WTC11 (cell line): Measurements from ENCODE around the gene HOXB8. TPM values are rescaled to one million over a fixed set of nuclear protein-coding genes. Genes with fewer than 3 reads are reported as not detected.
A peak's percentile ranks its signal among the peaks of the same experiment; 100 is the strongest.

ENCODE experiments used
- ATAC-seq: fragments of 200-7000 bp; cut with Tn5 transposase; 2 replicates; pipeline ENCODE4 v1.10.0; 2021; ENCODE audit warnings: mild to moderate bottlenecking, moderate library complexity
- CTCF ChIA-PET: fragments of 300-600 bp; sonication (Branson Sonifier 250); formaldehyde crosslinking; loops from one replicate; lab custom pipeline; 2021; ENCODE audit warnings: antibody characterized with exemption; lab: Charles Lee
- POLR2A ChIA-PET: fragments of 350-600 bp; sonication (Branson Sonifier 250); formaldehyde crosslinking; loops from one replicate; lab custom pipeline; 2021; ENCODE audit warnings: antibody characterized with exemption; lab: Charles Lee
- DNase-seq: peaks from one replicate; pipeline ENCODE4 v3.0.0; 2021; ENCODE audit warnings: low spot score
- H3K27ac Mint-ChIP-seq: 2 replicates; pipeline ENCODE4 v1.8.0; 2021; ENCODE audit warnings: mixed read lengths
- H3K27me3 Mint-ChIP-seq: 2 replicates; pipeline ENCODE4 v1.8.0; 2021; ENCODE audit warnings: low read depth, mild to moderate bottlenecking, moderate library complexity, mixed read lengths
- H3K36me3 Mint-ChIP-seq: 2 replicates; pipeline ENCODE4 v1.8.0; 2021; ENCODE audit warnings: mixed read lengths
- H3K4me1 Mint-ChIP-seq: 2 replicates; pipeline ENCODE4 v1.8.0; 2022; ENCODE audit warnings: mixed read lengths
- H3K4me3 Mint-ChIP-seq: 2 replicates; pipeline ENCODE4 v1.8.0; 2021; ENCODE audit warnings: mild to moderate bottlenecking, moderate library complexity, mixed read lengths
- H3K9me3 Mint-ChIP-seq: 2 replicates; pipeline ENCODE4 v1.8.0; 2021; ENCODE audit warnings: mixed read lengths
- CREM ChIP-seq: sonication (generic); formaldehyde crosslinking; IDR thresholded peaks from 2 replicates; pipeline ENCODE4 v1.8.1; 2022; ENCODE audit warnings: mild to moderate bottlenecking, missing genetic modification reagents, moderate library complexity
- EMX1 ChIP-seq: fragments of 250-450 bp; sonication (Bioruptor Pico); IDR thresholded peaks from 2 replicates; pipeline ENCODE4 v1.8.0; 2021; ENCODE audit warnings: mild to moderate bottlenecking
- FOXP1 ChIP-seq: sonication (generic); formaldehyde crosslinking; IDR thresholded peaks from 2 replicates; pipeline ENCODE4 v1.8.0; 2022; ENCODE audit warnings: missing genetic modification reagents, mild to moderate bottlenecking, moderate library complexity, borderline replicate concordance
- JAZF1 ChIP-seq: fragments of 250-450 bp; sonication (Bioruptor Pico); IDR thresholded peaks from 2 replicates; pipeline ENCODE4 v1.9.0; 2021; ENCODE audit warnings: moderate library complexity, mild to moderate bottlenecking, inconsistent platforms
- JUN ChIP-seq: sonication (generic); formaldehyde crosslinking; IDR thresholded peaks from 2 replicates; pipeline ENCODE4 v1.8.0; 2023; ENCODE audit warnings: mild to moderate bottlenecking, missing genetic modification reagents
- NFYB ChIP-seq: sonication (generic); formaldehyde crosslinking; conservative IDR thresholded peaks from 2 replicates; pipeline ENCODE4 v1.8.0; 2022; ENCODE audit warnings: low read depth, missing genetic modification reagents
- NR2C2 ChIP-seq: sonication (generic); formaldehyde crosslinking; IDR thresholded peaks from 2 replicates; pipeline ENCODE4 v1.8.0; 2022; ENCODE audit warnings: mild to moderate bottlenecking, missing genetic modification reagents
- RELA ChIP-seq: sonication (generic); formaldehyde crosslinking; IDR thresholded peaks from 2 replicates; pipeline ENCODE4 v1.8.1; 2022; ENCODE audit warnings: missing genetic modification reagents, mild to moderate bottlenecking, borderline replicate concordance
- RORB ChIP-seq: fragments of 250-450 bp; sonication (Bioruptor Pico); IDR thresholded peaks from 2 replicates; pipeline ENCODE4 v1.9.0; 2021; ENCODE audit warnings: mild to moderate bottlenecking
- ZNF138 ChIP-seq: sonication (generic); formaldehyde crosslinking; conservative IDR thresholded peaks from 2 replicates; pipeline ENCODE4 v1.8.1; 2022; ENCODE audit warnings: mild to moderate bottlenecking, moderate library complexity, missing genetic modification reagents
- ZNF219 ChIP-seq: sonication (generic); formaldehyde crosslinking; IDR thresholded peaks from 2 replicates; pipeline ENCODE4 v1.8.0; 2023; ENCODE audit warnings: missing genetic modification reagents, mild to moderate bottlenecking, borderline replicate concordance
- ZNF263 ChIP-seq: sonication (generic); formaldehyde crosslinking; IDR thresholded peaks from 2 replicates; pipeline ENCODE4 v1.8.1; 2022; ENCODE audit warnings: low read depth, mild to moderate bottlenecking, moderate library complexity, missing genetic modification reagents
- ZNF396 ChIP-seq: fragments of 250-450 bp; sonication (Bioruptor Pico); IDR thresholded peaks from 2 replicates; pipeline ENCODE4 v1.8.0; 2021; ENCODE audit warnings: mild to moderate bottlenecking, moderate library complexity, borderline replicate concordance
- ZNF416 ChIP-seq: fragments of 250-450 bp; sonication (Bioruptor Pico); IDR thresholded peaks from 2 replicates; pipeline ENCODE4 v1.9.0; 2021; ENCODE audit warnings: mild to moderate bottlenecking, inconsistent platforms
- ZNF671 ChIP-seq: fragments of 250-450 bp; sonication (Bioruptor Pico); IDR thresholded peaks from 2 replicates; pipeline ENCODE4 v1.8.0; 2021; ENCODE audit warnings: mild to moderate bottlenecking
- total RNA-seq: library from RNA; stranded (reverse); gene quantifications from 3 replicates; pipeline ENCODE4 v1.2.3, GENCODE V29; 2021
- TF ChIP-seq, protein P1 (sequence below): sonication (generic); formaldehyde crosslinking; conservative IDR thresholded peaks from 2 replicates; pipeline ENCODE4 v1.8.1; 2023; ENCODE audit warnings: mild to moderate bottlenecking, low read depth, missing genetic modification reagents, moderate library complexity
- TF ChIP-seq, protein P2 (sequence below): fragments of 250-450 bp; sonication (Bioruptor Pico); IDR thresholded peaks from 2 replicates; pipeline ENCODE4 v1.9.0; 2021; ENCODE audit warnings: moderate library complexity, mild to moderate bottlenecking, inconsistent platforms, borderline replicate concordance
- TF ChIP-seq, protein P3 (sequence below): sonication (generic); formaldehyde crosslinking; IDR thresholded peaks from 2 replicates; pipeline ENCODE4 v1.8.0; 2022; ENCODE audit warnings: mild to moderate bottlenecking, missing genetic modification reagents
- TF ChIP-seq, protein P4 (sequence below): sonication (generic); formaldehyde crosslinking; IDR thresholded peaks from 2 replicates; pipeline ENCODE4 v1.8.1; 2023; ENCODE audit warnings: mild to moderate bottlenecking, missing genetic modification reagents, moderate library complexity

The HOXB8 gene
- total RNA-seq, 1 experiment from 2014 or later = not detected

DNA sequence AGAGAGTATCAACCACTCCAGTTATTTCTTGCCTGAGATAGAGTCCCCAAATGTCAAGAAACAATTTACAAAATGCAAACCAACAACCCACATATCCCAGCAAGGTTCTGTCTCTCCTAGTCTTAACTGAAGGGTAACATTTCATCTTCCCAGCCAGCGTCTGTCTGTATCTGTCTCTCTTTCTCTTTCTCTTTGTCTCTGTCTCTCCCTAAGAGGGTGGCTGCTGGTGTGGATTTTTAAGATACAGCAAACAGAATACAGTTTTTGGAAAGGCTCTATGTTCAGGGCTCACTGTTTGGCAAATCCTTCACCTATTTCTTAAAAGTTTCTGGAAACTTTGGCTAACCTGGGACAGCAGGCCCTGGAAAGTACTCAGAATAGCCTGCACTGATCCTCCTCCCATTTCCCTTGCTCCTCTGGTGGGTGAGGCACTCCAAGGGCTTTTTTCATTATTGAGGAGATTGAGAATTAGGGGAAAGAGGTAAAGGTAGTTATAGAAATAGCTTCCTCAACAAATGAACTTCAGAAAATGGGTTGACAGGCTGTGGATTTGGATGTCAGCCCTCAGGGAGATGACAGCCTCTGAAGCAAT, 43.2 kb downstream of the HOXB8 start:
- H3K27me3 Mint-ChIP-seq = no peaks in the 10 kb centered on the region
- H3K4me1 Mint-ChIP-seq = peaks cover 36% of the 10 kb centered on the region
- CTCF ChIA-PET = no interaction called here
- no peaks in the 10 kb centered on the region for H3K9me3 Mint-ChIP-seq
- POLR2A ChIA-PET = no interaction called here
- TF ChIP-seq ZNF396 (CRISPR knock-in tag) (no peak), ZNF138 (CRISPR knock-in tag) (no peak)
- TF ChIP-seq, protein P1, sequence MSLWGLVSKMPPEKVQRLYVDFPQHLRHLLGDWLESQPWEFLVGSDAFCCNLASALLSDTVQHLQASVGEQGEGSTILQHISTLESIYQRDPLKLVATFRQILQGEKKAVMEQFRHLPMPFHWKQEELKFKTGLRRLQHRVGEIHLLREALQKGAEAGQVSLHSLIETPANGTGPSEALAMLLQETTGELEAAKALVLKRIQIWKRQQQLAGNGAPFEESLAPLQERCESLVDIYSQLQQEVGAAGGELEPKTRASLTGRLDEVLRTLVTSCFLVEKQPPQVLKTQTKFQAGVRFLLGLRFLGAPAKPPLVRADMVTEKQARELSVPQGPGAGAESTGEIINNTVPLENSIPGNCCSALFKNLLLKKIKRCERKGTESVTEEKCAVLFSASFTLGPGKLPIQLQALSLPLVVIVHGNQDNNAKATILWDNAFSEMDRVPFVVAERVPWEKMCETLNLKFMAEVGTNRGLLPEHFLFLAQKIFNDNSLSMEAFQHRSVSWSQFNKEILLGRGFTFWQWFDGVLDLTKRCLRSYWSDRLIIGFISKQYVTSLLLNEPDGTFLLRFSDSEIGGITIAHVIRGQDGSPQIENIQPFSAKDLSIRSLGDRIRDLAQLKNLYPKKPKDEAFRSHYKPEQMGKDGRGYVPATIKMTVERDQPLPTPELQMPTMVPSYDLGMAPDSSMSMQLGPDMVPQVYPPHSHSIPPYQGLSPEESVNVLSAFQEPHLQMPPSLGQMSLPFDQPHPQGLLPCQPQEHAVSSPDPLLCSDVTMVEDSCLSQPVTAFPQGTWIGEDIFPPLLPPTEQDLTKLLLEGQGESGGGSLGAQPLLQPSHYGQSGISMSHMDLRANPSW (CRISPR knock-in tag) = no peak
- TF ChIP-seq, all 79 proteins: peak for 0
- Mint-ChIP-seq H3K27ac (no peak overlapping the region), H3K4me3 (no peak overlapping the region), H3K36me3 (no peaks in the 10 kb centered on the region)
- ATAC-seq = no peak
- DNase-seq = no peak

DNA sequence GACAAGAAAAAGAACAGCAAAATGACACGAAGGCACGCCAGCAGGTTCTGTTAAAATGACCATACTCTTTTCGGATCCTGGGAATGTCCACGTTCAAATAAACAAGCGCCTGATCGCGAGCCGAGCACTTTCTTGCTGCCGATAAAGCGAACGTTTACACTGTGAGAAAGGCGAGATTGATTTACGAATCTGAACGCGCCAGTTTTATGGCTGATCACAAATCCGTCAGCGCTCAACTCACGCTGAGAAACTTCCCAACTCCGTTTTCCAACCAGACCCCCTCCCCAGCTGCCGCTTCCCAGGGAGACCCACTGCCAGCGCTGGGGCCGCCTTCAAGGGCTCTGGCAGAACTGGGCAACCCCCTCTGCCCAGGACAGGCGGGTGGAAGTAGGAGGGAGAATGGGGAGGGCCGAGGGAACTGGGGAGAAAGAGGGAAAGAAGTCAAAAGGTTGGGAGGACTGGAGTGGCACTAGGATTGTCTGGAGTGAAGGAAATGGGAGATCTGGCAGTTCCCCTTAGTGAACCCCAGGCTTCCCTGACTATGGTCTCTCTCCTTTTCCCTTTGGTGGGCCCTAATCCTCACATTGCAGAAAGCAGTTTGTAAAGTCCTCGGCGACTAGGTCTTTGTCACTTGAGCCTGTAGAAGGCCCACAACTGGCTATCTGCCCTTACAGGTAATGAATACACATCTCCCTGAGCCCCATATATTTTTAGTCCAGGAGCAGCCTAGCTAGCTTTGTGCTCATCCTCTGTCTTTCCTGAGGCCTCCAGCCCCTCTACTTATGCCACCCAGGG, 43.9 kb downstream of the HOXB8 start:
- Mint-ChIP-seq H3K36me3 (no peaks in the 10 kb centered on the region), H3K27me3 (no peaks in the 10 kb centered on the region), H3K9me3 (no peaks in the 10 kb centered on the region), H3K27ac (no peak overlapping the region), H3K4me3 (no peak overlapping the region), H3K4me1 (peaks cover 32% of the 10 kb centered on the region)
- no peak for TF ChIP-seq RELA (CRISPR knock-in tag)
- no peak for TF ChIP-seq JUN (CRISPR knock-in tag)
- TF ChIP-seq ZNF219 (CRISPR knock-in tag) = no peak
- no peak for TF ChIP-seq NR2C2 (CRISPR knock-in tag)
- no peak for TF ChIP-seq ZNF416 (CRISPR knock-in tag)
- TF ChIP-seq, protein P2, sequence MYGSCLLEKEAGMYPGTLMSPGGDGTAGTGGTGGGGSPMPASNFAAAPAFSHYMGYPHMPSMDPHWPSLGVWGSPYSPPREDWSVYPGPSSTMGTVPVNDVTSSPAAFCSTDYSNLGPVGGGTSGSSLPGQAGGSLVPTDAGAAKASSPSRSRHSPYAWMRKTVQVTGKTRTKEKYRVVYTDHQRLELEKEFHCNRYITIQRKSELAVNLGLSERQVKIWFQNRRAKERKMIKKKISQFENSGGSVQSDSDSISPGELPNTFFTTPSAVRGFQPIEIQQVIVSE (CRISPR knock-in tag) = no peak
- no peak for TF ChIP-seq EMX1 (CRISPR knock-in tag)
- no peak for TF ChIP-seq FOXP1 (CRISPR knock-in tag)
- no peak for TF ChIP-seq ZNF671 (CRISPR knock-in tag)
- TF ChIP-seq CREM (CRISPR knock-in tag) = no peak
- TF ChIP-seq, protein P3, sequence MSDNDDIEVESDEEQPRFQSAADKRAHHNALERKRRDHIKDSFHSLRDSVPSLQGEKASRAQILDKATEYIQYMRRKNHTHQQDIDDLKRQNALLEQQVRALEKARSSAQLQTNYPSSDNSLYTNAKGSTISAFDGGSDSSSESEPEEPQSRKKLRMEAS (CRISPR knock-in tag) = no peak
- no peak for TF ChIP-seq ZNF263 (CRISPR knock-in tag)
- TF ChIP-seq RORB (CRISPR knock-in tag) = no peak
- TF ChIP-seq NFYB (CRISPR knock-in tag) = no peak
- no peak for TF ChIP-seq JAZF1
- TF ChIP-seq, protein P4, sequence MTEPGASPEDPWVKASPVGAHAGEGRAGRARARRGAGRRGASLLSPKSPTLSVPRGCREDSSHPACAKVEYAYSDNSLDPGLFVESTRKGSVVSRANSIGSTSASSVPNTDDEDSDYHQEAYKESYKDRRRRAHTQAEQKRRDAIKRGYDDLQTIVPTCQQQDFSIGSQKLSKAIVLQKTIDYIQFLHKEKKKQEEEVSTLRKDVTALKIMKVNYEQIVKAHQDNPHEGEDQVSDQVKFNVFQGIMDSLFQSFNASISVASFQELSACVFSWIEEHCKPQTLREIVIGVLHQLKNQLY (CRISPR knock-in tag) = no peak
- ChIA-PET POLR2A (no interaction called here), CTCF (interaction anchor here (1.0 to 1.2 kb wide), 3 partner anchors 20 to 79 kb away, joined by 3 to 5 read pairs (median 3); no protein-coding TSS in a partner anchor)
- DNase-seq (no peak), ATAC-seq (peak; percentile 11; the same call in 1 of the 2 replicates)
